ENCODE data around the gene CKS1B.

CKS1B gene

DNA sequence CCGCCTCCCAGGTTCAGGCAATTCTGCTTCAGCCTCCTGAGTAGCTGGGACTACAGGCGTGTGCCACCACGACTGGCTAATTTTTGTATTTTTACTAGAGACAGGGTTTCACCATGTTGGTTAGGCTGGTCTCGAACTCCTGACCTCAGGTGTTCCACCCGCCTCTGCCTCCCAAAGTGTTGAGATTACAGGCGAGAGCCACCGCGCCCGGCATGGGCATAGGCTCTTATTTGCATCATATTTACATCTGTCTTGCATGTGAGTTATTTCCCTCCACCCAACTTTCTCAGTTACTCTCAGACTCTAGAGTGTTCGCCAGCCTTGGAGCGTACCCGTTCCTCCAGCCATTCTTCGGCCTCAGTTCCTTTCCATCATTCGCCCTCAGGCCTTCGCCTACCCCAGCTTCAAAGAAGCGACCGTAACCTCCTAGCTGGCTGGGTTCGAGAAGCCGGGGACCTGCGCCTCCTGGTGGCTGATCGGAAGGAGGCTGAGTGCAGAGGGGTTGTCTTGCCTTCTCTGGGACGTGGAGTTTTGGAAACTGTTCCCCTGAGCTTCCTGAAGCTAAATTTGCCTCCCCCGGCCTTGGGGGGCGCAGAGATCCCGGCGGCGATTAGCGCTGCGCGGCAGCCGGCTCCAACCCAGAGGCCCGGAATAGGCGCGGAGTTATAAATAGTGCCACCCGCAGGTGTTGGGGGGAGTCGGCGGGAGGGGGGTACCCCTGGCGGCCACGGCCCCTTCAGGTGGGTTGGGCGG lies 24.5 kb downstream of the CKS1B start:
- Histone ChIP-seq H3K27ac (peak overlapping the region; percentile 95), H3K4me3 (peak overlapping the region; percentile 95)

GRCh38 chr1:154999571-155000410 lies 25.3 kb downstream of the CKS1B start:
- no peak for DNase-seq (ENCODE audit: low read depth, low spot score)
- Histone ChIP-seq H3K9me3 (ENCODE audit: low read depth, low read length) (no peaks in the 10 kb centered on the region), H3K27ac (peak overlapping the region; percentile 95), H3K4me3 (peak overlapping the region; percentile 95), H3K9ac (ENCODE audit: insufficient read length) (peak overlapping the region; percentile 74), H3K36me3 (ENCODE audit: insufficient read depth, low read length) (no peaks in the 10 kb centered on the region)
- TF ChIP-seq FOXP2 (optimal IDR thresholded peaks at IDR 0.05; ENCODE audit: control extremely low read depth, extremely low read length, insufficient read depth) = no peak
- peak; percentile 71; the same call in 1 of the 2 replicates for TF ChIP-seq POLR2AphosphoS5 (IDR thresholded peaks at IDR 0.05; ENCODE audit: borderline replicate concordance, low read depth, low read length)
- no peak for TF ChIP-seq EZH2 (IDR thresholded peaks at IDR 0.05)

More for the DNA sequence above, 24.5 kb downstream of the CKS1B start:
- DNase-seq (ENCODE audit: low read depth, low spot score) = peak; percentile 79
- Histone ChIP-seq H3K9me3 (ENCODE audit: low read depth, low read length) (no peaks in the 10 kb centered on the region), H3K36me3 (ENCODE audit: insufficient read depth, low read length) (no peaks in the 10 kb centered on the region), H3K9ac (ENCODE audit: insufficient read length) (peak overlapping the region; percentile 40)
- peak; percentile 38 for TF ChIP-seq FOXP2 (optimal IDR thresholded peaks at IDR 0.05; ENCODE audit: control extremely low read depth, extremely low read length, insufficient read depth)
- TF ChIP-seq POLR2AphosphoS5 (IDR thresholded peaks at IDR 0.05; ENCODE audit: borderline replicate concordance, low read depth, low read length) = peak; percentile 52
- no peak for TF ChIP-seq EZH2 (IDR thresholded peaks at IDR 0.05)

DNA sequence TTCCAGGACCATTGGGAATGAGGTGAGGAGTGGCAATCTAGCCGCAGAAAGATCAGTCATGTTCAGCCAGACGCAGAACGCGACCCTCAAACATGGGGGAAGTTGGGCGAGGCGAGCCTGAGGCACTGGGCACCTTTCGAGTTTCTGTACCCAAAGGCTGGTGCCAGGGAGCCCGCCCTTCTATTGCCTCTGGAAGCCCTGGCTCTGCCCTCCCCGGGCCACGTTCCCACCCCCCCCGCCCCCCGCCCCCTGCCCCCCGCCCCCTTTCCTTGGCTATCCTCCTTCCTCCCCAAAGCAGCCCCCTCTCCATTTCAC lies 25.9 kb downstream of the CKS1B start:
- H3K27ac ChIP-seq = peak overlapping the region; percentile 96
- H3K9me3 ChIP-seq (ENCODE audit: low read depth, low read length) = no peaks in the 10 kb centered on the region
- H3K9ac ChIP-seq (ENCODE audit: insufficient read length) = peak overlapping the region; percentile 80
- H3K4me3 ChIP-seq = peak overlapping the region; percentile 95
- no peak for DNase-seq (ENCODE audit: low read depth, low spot score)
- H3K36me3 ChIP-seq (ENCODE audit: insufficient read depth, low read length) = no peaks in the 10 kb centered on the region
- TF ChIP-seq EZH2 (IDR thresholded peaks at IDR 0.05) (no peak), POLR2AphosphoS5 (IDR thresholded peaks at IDR 0.05; ENCODE audit: borderline replicate concordance, low read depth, low read length) (no peak), FOXP2 (optimal IDR thresholded peaks at IDR 0.05; ENCODE audit: control extremely low read depth, extremely low read length, insufficient read depth) (no peak)

- no peak; the same call in 1 of the 2 replicates for TF ChIP-seq POLR2AphosphoS5 (IDR thresholded peaks at IDR 0.05; ENCODE audit: borderline replicate concordance, low read depth, low read length)
- no peak for TF ChIP-seq FOXP2 (optimal IDR thresholded peaks at IDR 0.05; ENCODE audit: control extremely low read depth, extremely low read length, insufficient read depth)
- no peak for TF ChIP-seq EZH2 (IDR thresholded peaks at IDR 0.05)
- Histone ChIP-seq H3K36me3 (ENCODE audit: insufficient read depth, low read length) (no peaks in the 10 kb centered on the region), H3K9me3 (ENCODE audit: low read depth, low read length) (no peaks in the 10 kb centered on the region), H3K4me3 (peak overlapping the region; percentile 95), H3K27ac (peak overlapping the region; percentile 96), H3K9ac (ENCODE audit: insufficient read length) (peak overlapping the region; percentile 80)
- DNase-seq (ENCODE audit: low read depth, low spot score) = no peak
These were observed 26.4 kb downstream of the CKS1B start for GRCh38 chr1:155000726-155001424.

GRCh38 chr1:155001425-155001674 lies 26.9 kb downstream of the CKS1B start:
- Histone ChIP-seq H3K9ac (ENCODE audit: insufficient read length) (peak overlapping the region; percentile 9), H3K9me3 (ENCODE audit: low read depth, low read length) (no peaks in the 10 kb centered on the region), H3K36me3 (ENCODE audit: insufficient read depth, low read length) (no peaks in the 10 kb centered on the region), H3K4me3 (peak overlapping the region; percentile 95), H3K27ac (peak overlapping the region; percentile 96)
- no peak for DNase-seq (ENCODE audit: low read depth, low spot score)
- TF ChIP-seq POLR2AphosphoS5 (IDR thresholded peaks at IDR 0.05; ENCODE audit: borderline replicate concordance, low read depth, low read length) (no peak), EZH2 (IDR thresholded peaks at IDR 0.05) (no peak), FOXP2 (optimal IDR thresholded peaks at IDR 0.05; ENCODE audit: control extremely low read depth, extremely low read length, insufficient read depth) (no peak)

DNA sequence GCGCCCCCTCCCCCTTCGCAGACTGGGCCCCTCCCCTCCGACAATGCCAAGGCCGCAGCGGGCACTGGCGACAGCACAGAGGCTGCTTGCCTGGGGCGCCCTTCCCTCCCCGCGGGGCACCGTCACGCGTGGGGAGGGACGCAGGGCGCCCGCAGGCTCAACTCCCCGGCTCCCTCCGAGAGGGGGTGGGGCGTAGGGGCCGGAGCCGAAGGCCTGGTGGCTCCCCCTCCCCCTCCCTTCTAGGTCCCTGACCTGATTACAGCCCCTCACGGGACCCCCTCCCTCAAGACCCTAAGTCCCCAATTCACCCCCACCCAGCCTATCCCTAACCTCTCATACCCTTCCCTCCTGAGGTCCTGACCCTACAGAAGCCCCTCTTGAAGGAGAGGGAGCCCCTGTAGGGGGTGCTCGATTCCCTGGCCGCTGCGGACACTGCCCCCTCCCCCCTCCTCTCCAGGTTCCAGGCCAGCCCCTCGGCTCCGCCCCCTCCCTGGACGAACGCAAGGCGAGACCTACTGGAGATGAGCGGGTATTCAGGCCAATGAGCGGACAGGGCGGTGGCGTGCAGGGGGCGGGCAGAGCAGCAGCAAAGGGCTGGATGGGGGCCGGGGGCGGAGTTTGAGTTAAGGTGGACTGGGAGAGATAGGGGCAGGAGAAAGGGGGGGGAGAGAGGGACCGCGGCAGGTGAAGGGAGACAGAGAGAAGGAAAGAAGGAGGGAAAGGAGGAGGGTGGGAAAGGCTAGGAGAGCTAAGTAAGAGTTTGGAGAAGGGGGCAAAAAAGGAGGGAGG lies 27.4 kb downstream of the CKS1B start:
- Histone ChIP-seq H3K36me3 (ENCODE audit: insufficient read depth, low read length) (no peaks in the 10 kb centered on the region), H3K27ac (peak overlapping the region; percentile 96), H3K9me3 (ENCODE audit: low read depth, low read length) (no peaks in the 10 kb centered on the region), H3K9ac (ENCODE audit: insufficient read length) (peak overlapping the region; percentile 9), H3K4me3 (peak overlapping the region; percentile 95)
- TF ChIP-seq FOXP2 (optimal IDR thresholded peaks at IDR 0.05; ENCODE audit: control extremely low read depth, extremely low read length, insufficient read depth) = no peak
- peak; percentile 82 for DNase-seq (ENCODE audit: low read depth, low spot score)

- no peaks in the 10 kb centered on the region for H3K9me3 ChIP-seq (ENCODE audit: low read depth, low read length)
- DNase-seq (ENCODE audit: low read depth, low spot score) = no peak
- H3K36me3 ChIP-seq (ENCODE audit: insufficient read depth, low read length) = no peaks in the 10 kb centered on the region
- peak within 1 kb of the TSS; percentile 96 for H3K4me3 ChIP-seq
- no peak for TF ChIP-seq FOXP2 (optimal IDR thresholded peaks at IDR 0.05; ENCODE audit: control extremely low read depth, extremely low read length, insufficient read depth)
- TF ChIP-seq POLR2AphosphoS5 (IDR thresholded peaks at IDR 0.05; ENCODE audit: borderline replicate concordance, low read depth, low read length) = no peak
- no peak for TF ChIP-seq EZH2 (IDR thresholded peaks at IDR 0.05)
- H3K9ac ChIP-seq (ENCODE audit: insufficient read length) = peak within 1 kb of the TSS; percentile 87
- peak within 1 kb of the TSS; percentile 96 for H3K27ac ChIP-seq
These were observed 28.2 kb downstream of the CKS1B start, which contains the start of gene ZBTB7B for GRCh38 chr1:155002464-155003226. TSS of gene ZBTB7B (plus strand) at chr1:155002802. CDS start at chr1:155014661, 11,859 bp downstream.
